ENCODE results near the gene MCRS1. TPM values are rescaled to one million over a fixed set of nuclear protein-coding genes. Genes with fewer than 3 reads are reported as not detected.

The MCRS1 gene
- total RNA-seq, 1 experiment from 2014 or later = 103 TPM

DNA sequence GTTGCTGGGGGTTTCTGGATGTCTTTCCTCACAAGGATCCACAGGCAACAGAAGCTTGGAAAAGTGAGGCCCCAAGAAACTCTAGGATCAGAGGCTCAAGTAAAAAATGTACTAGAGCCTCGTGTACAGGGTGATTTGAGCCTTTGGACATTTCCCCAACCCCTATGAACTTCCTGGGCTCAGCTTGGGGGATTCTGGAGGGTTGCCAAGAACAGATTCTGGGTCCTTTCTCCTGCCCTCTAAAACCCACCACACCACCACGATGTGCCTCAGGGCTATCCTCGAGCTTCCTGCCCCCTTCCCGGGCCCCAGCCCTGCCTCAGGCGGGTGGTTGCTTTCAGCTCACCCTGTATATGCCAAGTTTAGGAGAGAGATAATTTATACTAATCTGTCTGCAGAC is 36.9 kb upstream of the MCRS1 start:
- Histone ChIP-seq H3K4me1 (ENCODE audit: insufficient read depth, low read length) (no peaks in the 10 kb centered on the region), H3K18ac (ENCODE audit: insufficient read length, low read depth, low read length) (no peak overlapping the region), H3K23me2 (ENCODE audit: insufficient read length, low read depth, low read length, poor library complexity, severe bottlenecking) (no peaks in the 10 kb centered on the region), H2BK120ac (ENCODE audit: low read depth, low read length, poor library complexity, severe bottlenecking) (no peak overlapping the region), H2BK5ac (ENCODE audit: insufficient read length, low read length) (no peak overlapping the region), H3K14ac (ENCODE audit: insufficient read depth, low read length) (no peak overlapping the region), H2BK12ac (ENCODE audit: insufficient read length, low read depth, low read length) (no peak overlapping the region), H2BK15ac (ENCODE audit: low read depth, low read length) (no peak overlapping the region), H3K9me3 (ENCODE audit: control insufficient read depth, low read depth, low read length) (no peaks in the 10 kb centered on the region), H3K27me3 (ENCODE audit: insufficient read depth, low read length) (no peaks in the 10 kb centered on the region), H3K79me2 (ENCODE audit: insufficient read depth, low read length) (no peaks in the 10 kb centered on the region), H4K20me1 (ENCODE audit: control insufficient read depth, insufficient read depth, insufficient read length) (no peaks in the 10 kb centered on the region), H3K4me2 (ENCODE audit: insufficient read depth, insufficient read length, low read length) (no peak overlapping the region), H4K8ac (replicated peaks; ENCODE audit: insufficient read length, low read depth, low read length) (no peak overlapping the region), H3K27ac (ENCODE audit: insufficient read length, low read depth, low read length) (no peak overlapping the region), H3T11ph (ENCODE audit: low read length) (no peak overlapping the region), H4K91ac (ENCODE audit: insufficient read length, low read depth, low read length) (no peak overlapping the region), H3K23ac (ENCODE audit: insufficient read length, low read depth, low read length) (no peak overlapping the region), H2BK20ac (ENCODE audit: low read depth, low read length, poor library complexity, severe bottlenecking) (no peak overlapping the region), H3K56ac (ENCODE audit: insufficient read length, low read depth, low read length) (no peak overlapping the region), H3K79me1 (ENCODE audit: insufficient read depth, low read depth, low read length, poor library complexity, severe bottlenecking) (no peaks in the 10 kb centered on the region), H3K9ac (ENCODE audit: extremely low read depth, insufficient read length, low read length) (no peak overlapping the region), H4K5ac (ENCODE audit: insufficient read length, low read depth, low read length) (no peak overlapping the region), H2AFZ (ENCODE audit: low read length) (no peak overlapping the region), H2AK5ac (ENCODE audit: insufficient read length, low read length) (no peak overlapping the region), H3K4ac (ENCODE audit: low read depth, low read length) (no peak overlapping the region)
- Mint-ChIP-seq H3K27ac (no peak overlapping the region; a peak in 1 of 7 replicates), H3K4me1 (peaks cover 0 to 5% of the 10 kb centered on the region in 2 experiments; a peak in 2 of 4 replicates), H3K4me3 (no peak overlapping the region), H3K27me3 (ENCODE audit: low read depth) (peaks cover 5% of the 10 kb centered on the region), H3K9me3 (no peaks in the 10 kb centered on the region), H3K36me3 (ENCODE audit: insufficient read depth in 1 of 3, low read depth in 3 of 3) (peaks cover 0 to 6% (median 4%) of the 10 kb centered on the region in 3 experiments; a peak in 3 of 7 replicates)
- TF ChIP-seq, protein P1, sequence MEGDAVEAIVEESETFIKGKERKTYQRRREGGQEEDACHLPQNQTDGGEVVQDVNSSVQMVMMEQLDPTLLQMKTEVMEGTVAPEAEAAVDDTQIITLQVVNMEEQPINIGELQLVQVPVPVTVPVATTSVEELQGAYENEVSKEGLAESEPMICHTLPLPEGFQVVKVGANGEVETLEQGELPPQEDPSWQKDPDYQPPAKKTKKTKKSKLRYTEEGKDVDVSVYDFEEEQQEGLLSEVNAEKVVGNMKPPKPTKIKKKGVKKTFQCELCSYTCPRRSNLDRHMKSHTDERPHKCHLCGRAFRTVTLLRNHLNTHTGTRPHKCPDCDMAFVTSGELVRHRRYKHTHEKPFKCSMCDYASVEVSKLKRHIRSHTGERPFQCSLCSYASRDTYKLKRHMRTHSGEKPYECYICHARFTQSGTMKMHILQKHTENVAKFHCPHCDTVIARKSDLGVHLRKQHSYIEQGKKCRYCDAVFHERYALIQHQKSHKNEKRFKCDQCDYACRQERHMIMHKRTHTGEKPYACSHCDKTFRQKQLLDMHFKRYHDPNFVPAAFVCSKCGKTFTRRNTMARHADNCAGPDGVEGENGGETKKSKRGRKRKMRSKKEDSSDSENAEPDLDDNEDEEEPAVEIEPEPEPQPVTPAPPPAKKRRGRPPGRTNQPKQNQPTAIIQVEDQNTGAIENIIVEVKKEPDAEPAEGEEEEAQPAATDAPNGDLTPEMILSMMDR (conservative IDR thresholded peaks at IDR 0.05) = no peak
- no CpG with 5 or more reads among the region's 5 CpGs for WGBS (ENCODE audit: extremely low coverage, insufficient read length, low lambda C conversion rate)
- no peak for DNase-seq

Measured in H9 (cell line).